GM23338 (cell line): ENCODE measurements around the gene VPS8.

Source experiments
- ETS1 ChIP-seq: IDR thresholded peaks from 2 replicates; pipeline ENCODE4 v1.6.1; 2016; ENCODE audit warnings: antibody characterized with exemption
- POLR2AphosphoS5 ChIP-seq: IDR thresholded peaks from 2 replicates; pipeline ENCODE4 v1.6.1; 2016; ENCODE audit warnings: antibody characterized with exemption, low read depth

GRCh38 chr3:185075547-185075946, 263.6 kb downstream of the VPS8 start:
- TF ChIP-seq POLR2AphosphoS5: no peak
- no peak for TF ChIP-seq ETS1
